Measurements from ENCODE around the gene PACSIN2. TPM values are rescaled to one million over a fixed set of nuclear protein-coding genes. Genes with fewer than 3 reads are reported as not detected.
"Not testable (repeated sequence)": the region's sequence is repeated elsewhere in the genome, so short reads cannot be mapped to it uniquely, and the experiment has no call there.

Gene PACSIN2
- total and polyA plus RNA-seq, 2 experiments from 2014 or later: 36.0 to 43.7 TPM

DNA sequence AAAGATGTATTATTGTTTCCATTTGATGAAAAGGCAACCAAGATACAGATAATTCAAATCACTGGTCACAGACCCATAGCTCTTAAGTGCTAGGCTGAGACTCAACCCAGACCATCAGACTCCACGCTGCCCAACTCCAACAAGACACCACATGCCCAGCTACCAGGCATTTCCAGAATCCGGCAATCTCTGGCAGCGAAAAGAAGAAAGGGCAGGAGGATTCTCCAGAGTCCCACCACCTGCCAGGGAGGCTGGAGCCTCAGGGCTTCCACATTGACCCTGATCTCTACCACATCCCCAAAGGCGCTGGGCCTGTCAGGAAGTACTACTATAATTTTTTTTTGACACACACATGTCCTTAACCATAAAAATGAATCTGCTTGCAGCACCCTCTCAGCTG, 96.4 kb downstream of the PACSIN2 start:
- no peaks in the 10 kb centered on the region for H4K20me1 ChIP-seq (ENCODE audit: insufficient read depth)
- H3K9ac ChIP-seq: no peak overlapping the region
- no peak for DNase-seq
- peak overlapping the region; percentile 89 for H3K27ac ChIP-seq
- in situ Hi-C loops (cut with MboI): no loop called here
- peaks cover 21% of the 10 kb centered on the region for H3F3A ChIP-seq (ENCODE audit: insufficient read depth)
- 88 to 95% methylated on average over 4 of the region's 4 CpGs for WGBS, 2 experiments (ENCODE audit: low coverage in 1 of 2, low lambda C conversion rate in 2 of 2, missing lambda C conversion rate in 2 of 2)
- H3K4me1 ChIP-seq (ENCODE audit: insufficient read depth): peaks cover 44% of the 10 kb centered on the region
- H2AFZ ChIP-seq: no peak overlapping the region
- H3K27me3 ChIP-seq (replicated peaks; ENCODE audit: insufficient read depth): no peaks in the 10 kb centered on the region
- no peak overlapping the region for H3K4me2 ChIP-seq (ENCODE audit: unreplicated experiment)
- TF ChIP-seq EZH2 (IDR thresholded peaks at IDR 0.05; ENCODE audit: insufficient read depth, poor library complexity, severe bottlenecking): no peak
- TF ChIP-seq EZH2phosphoT487 (IDR thresholded peaks at IDR 0.05; ENCODE audit: insufficient read depth, low read depth): no peak
- H3K79me2 ChIP-seq (ENCODE audit: insufficient read depth): peaks cover 93% of the 10 kb centered on the region
- no peaks in the 10 kb centered on the region for H3K9me3 ChIP-seq (ENCODE audit: low read depth)
- H3K9me2 ChIP-seq (ENCODE audit: insufficient read depth): no peaks in the 10 kb centered on the region
- no peak overlapping the region for H3K4me3 ChIP-seq
- no peaks in the 10 kb centered on the region for H3K36me3 ChIP-seq (ENCODE audit: low read depth)

DNA sequence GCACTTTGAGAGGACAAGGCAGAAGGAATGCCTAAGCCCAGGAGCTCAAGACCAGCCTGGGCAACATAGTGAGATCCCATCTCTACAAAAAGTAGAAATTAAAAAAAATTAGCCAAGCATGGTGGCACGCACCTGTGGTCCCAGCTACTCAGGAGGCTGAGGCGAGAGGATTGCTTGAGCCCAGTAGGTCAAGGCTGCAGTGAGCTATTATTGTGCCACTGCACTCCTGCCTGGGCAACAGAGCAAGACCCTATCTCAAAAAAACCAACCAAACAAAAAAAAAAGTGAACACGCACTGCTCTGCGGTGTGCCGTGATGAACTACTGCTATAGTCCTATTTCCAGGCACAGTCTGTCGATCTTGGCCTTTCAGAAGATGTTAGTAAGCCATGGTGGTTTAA, 97.6 kb downstream of the PACSIN2 start:
- H3K36me3 ChIP-seq (ENCODE audit: low read depth); H2AFZ ChIP-seq; H4K20me1 ChIP-seq (ENCODE audit: insufficient read depth); H3K4me2 ChIP-seq (ENCODE audit: unreplicated experiment); H3K9me3 ChIP-seq (ENCODE audit: low read depth); H3K27me3 ChIP-seq (replicated peaks; ENCODE audit: insufficient read depth); H3K9me2 ChIP-seq (ENCODE audit: insufficient read depth); DNase-seq; H3K4me3 ChIP-seq; in situ Hi-C loops (cut with MboI); H3K27ac ChIP-seq; H3K9ac ChIP-seq: not testable (repeated sequence)
- Histone ChIP-seq H3K79me2 (ENCODE audit: insufficient read depth) (peaks cover 93% of the 10 kb centered on the region), H3K4me1 (ENCODE audit: insufficient read depth) (peaks cover 38% of the 10 kb centered on the region), H3F3A (ENCODE audit: insufficient read depth) (peaks cover 17% of the 10 kb centered on the region)
- WGBS, 2 experiments (ENCODE audit: low coverage in 1 of 2, low lambda C conversion rate in 2 of 2, missing lambda C conversion rate in 2 of 2): 97 to 100% methylated on average over 6 of the region's 6 CpGs

DNA sequence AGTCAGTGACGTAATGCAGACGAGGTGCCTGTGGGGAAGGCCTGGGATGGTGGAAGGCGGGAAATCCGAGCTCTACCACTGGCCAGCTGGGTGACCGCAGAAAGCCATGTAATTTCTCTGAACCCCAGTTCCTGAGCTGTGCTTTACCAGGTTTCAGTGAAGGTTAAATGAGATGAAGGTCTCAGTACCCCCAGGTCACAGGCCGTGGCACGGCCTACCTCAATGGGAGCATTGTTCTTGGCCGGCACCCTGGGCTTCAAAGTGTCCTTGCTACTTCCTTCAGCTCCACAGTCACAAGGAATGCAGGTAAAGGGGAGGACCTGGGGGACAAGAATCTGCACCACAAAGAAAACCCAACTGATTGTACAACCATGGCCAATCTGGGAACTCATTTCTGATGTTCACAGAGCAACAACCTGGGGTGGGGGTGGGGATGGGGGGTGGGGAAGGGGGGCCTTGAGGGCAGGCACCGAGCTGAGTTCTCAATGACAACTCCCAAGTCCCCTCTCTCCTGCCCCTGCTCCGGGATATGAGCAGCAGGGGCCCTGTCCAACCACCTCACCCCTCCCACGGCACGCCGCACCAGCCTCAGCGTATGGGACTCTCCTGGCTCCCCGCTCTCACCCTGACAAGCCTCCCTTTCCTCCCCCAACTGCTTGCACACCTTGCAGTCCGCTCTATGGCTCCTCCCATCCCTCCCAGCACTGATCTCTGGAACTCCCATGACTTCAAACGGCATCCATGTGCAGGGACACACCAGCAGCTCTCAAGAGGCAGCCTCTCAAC, 98.8 kb downstream of the PACSIN2 start:
- peaks cover 93% of the 10 kb centered on the region for H3K79me2 ChIP-seq (ENCODE audit: insufficient read depth)
- no peaks in the 10 kb centered on the region for H3K27me3 ChIP-seq (replicated peaks; ENCODE audit: insufficient read depth)

DNA sequence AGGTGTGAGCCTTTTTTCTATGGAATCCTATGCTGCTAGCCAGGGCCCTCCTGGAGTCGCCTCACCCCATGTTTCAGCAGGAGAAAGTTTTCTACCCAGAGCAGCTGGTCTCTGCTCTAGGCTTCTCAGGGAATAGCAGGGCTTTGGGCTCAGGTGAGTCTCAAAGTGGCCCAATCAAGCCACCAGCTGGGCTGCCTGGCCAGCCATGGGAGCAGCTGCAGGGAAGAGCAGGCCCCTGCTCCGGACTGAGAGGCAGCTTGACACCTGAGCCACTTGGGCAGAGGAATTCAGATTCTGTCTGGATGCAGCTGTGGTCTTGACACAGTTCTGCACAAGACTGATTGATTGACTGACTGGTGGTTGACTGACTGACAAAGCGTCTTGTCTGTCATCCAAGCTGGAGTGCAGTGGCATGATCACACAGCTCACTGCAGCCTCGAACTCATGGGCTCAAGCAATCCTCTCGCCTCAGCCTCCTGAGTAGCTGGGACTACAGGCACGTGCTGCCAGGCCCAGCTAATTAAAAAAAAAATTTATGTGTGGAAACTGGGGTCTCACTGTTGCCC, 100.4 kb downstream of the PACSIN2 start:
- Histone ChIP-seq H3K4me3 (no peak overlapping the region), H3K9me2 (ENCODE audit: insufficient read depth) (no peaks in the 10 kb centered on the region), H2AFZ (no peak overlapping the region), H3K9me3 (ENCODE audit: low read depth) (no peaks in the 10 kb centered on the region), H3F3A (ENCODE audit: insufficient read depth) (peaks cover 11% of the 10 kb centered on the region; the same call in 1 of the 2 replicates), H3K79me2 (ENCODE audit: insufficient read depth) (peaks cover 97% of the 10 kb centered on the region), H3K27me3 (replicated peaks; ENCODE audit: insufficient read depth) (no peaks in the 10 kb centered on the region), H3K36me3 (ENCODE audit: low read depth) (no peaks in the 10 kb centered on the region), H3K27ac (no peak overlapping the region), H4K20me1 (ENCODE audit: insufficient read depth) (no peaks in the 10 kb centered on the region), H3K4me2 (ENCODE audit: unreplicated experiment) (no peak overlapping the region), H3K4me1 (ENCODE audit: insufficient read depth) (peaks cover 11% of the 10 kb centered on the region), H3K9ac (no peak overlapping the region)
- TF ChIP-seq EZH2 (IDR thresholded peaks at IDR 0.05; ENCODE audit: insufficient read depth, poor library complexity, severe bottlenecking): no peak
- no peak for TF ChIP-seq EZH2phosphoT487 (IDR thresholded peaks at IDR 0.05; ENCODE audit: insufficient read depth, low read depth)
- in situ Hi-C loops (cut with MboI): no loop called here
- DNase-seq: no peak
- 88 to 89% methylated on average over 6 of the region's 6 CpGs for WGBS, 2 experiments (ENCODE audit: low coverage in 1 of 2, low lambda C conversion rate in 2 of 2, missing lambda C conversion rate in 2 of 2)

More for the DNA sequence above, 98.8 kb downstream of the PACSIN2 start:
- TF ChIP-seq EZH2 (IDR thresholded peaks at IDR 0.05; ENCODE audit: insufficient read depth, poor library complexity, severe bottlenecking) (no peak), EZH2phosphoT487 (IDR thresholded peaks at IDR 0.05; ENCODE audit: insufficient read depth, low read depth) (no peak)
- Histone ChIP-seq H3K4me2 (ENCODE audit: unreplicated experiment) (no peak overlapping the region), H3K36me3 (ENCODE audit: low read depth) (no peaks in the 10 kb centered on the region), H3K9ac (no peak overlapping the region), H2AFZ (no peak overlapping the region), H4K20me1 (ENCODE audit: insufficient read depth) (no peaks in the 10 kb centered on the region), H3K4me1 (ENCODE audit: insufficient read depth) (peaks cover 27% of the 10 kb centered on the region), H3K9me3 (ENCODE audit: low read depth) (no peaks in the 10 kb centered on the region), H3F3A (ENCODE audit: insufficient read depth) (peaks cover 15% of the 10 kb centered on the region), H3K27ac (no peak overlapping the region), H3K9me2 (ENCODE audit: insufficient read depth) (no peaks in the 10 kb centered on the region), H3K4me3 (no peak overlapping the region)
- in situ Hi-C loops (cut with MboI): no loop called here
- DNase-seq: no peak
- 91 to 97% methylated on average over 16 to 17 of the region's 17 CpGs for WGBS, 2 experiments (ENCODE audit: low coverage in 1 of 2, low lambda C conversion rate in 2 of 2, missing lambda C conversion rate in 2 of 2)

Data from GM23248 (cell line).